GM23248 (cell line): Measurements from ENCODE around the gene MTMR1.

ENCODE experiments used
- EZH2 ChIP-seq: fragments of 200-600 bp; sonication (generic); IDR thresholded peaks from 2 replicates; pipeline ENCODE4 v1.6.1; 2018; ENCODE audit warnings: antibody characterized with exemption, mild to moderate bottlenecking; ENCODE audit not compliant: insufficient read depth, poor library complexity, severe bottlenecking
- EZH2phosphoT487 ChIP-seq: fragments of 200-600 bp; sonication (generic); IDR thresholded peaks from 2 replicates; pipeline ENCODE4 v1.6.1; 2018; ENCODE audit warnings: antibody characterized with exemption, moderate library complexity, mild to moderate bottlenecking, low read depth; ENCODE audit not compliant: insufficient read depth

DNA sequence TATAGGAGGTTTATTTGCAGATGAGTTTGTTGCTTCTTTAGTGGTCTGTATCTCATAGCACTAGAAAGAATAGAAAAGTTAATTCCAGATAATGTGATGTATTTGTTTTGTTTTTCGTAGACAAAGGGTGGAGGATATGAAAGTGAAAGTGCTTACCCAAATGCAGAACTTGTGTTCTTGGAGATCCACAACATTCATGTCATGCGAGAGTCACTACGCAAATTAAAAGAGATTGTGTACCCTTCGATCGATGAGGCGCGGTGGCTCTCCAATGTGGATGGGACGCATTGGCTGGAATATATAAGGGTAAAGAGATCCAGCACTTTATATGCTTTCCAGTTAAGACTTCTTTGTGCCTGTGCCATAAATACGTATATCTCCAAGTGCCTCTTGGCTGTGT lies 43.3 kb downstream of the MTMR1 start:
- no peak for TF ChIP-seq EZH2
- TF ChIP-seq EZH2phosphoT487, result no peak
